HuH-7 (cell line): ENCODE results near the gene TP53TG3D.
"Not testable (repeated sequence)": the region's sequence is repeated elsewhere in the genome, so short reads cannot be mapped to it uniquely, and the experiment has no call there.

Source experiments
- DNase-seq: peaks from one replicate; pipeline ENCODE4 v3.0.0; 2011; ENCODE audit warnings: low spot score

The TP53TG3D gene

GRCh38 chr16:32252986-32253385 is at the start of gene TP53TG3D:
Gene TP53TG3D, plus strand, starts transcription at chr16:32253286. Its CDS starts 68 bp downstream, at chr16:32253354.
- not testable (repeated sequence) for DNase-seq

- DNase-seq, result not testable (repeated sequence)
Measured at GRCh38 chr16:32253507-32253906, 421 bp downstream of the TP53TG3D start.

GRCh38 chr16:32261526-32261925 is 8.4 kb downstream of the TP53TG3D start:
- DNase-seq, result not testable (repeated sequence)

GRCh38 chr16:32263552-32263951 is 10.5 kb downstream of the TP53TG3D start:
- not testable (repeated sequence) for DNase-seq

- not testable (repeated sequence) for DNase-seq
Measured at GRCh38 chr16:32281910-32282309, 28.8 kb downstream of the TP53TG3D start.

- not testable (repeated sequence) for DNase-seq
Measured at GRCh38 chr16:32283024-32283423, 29.9 kb downstream of the TP53TG3D start.

GRCh38 chr16:32283917-32284495 is 30.9 kb downstream of the TP53TG3D start:
- not testable (repeated sequence) for DNase-seq

GRCh38 chr16:32284800-32285796 is 32.0 kb downstream of the TP53TG3D start:
- not testable (repeated sequence) for DNase-seq

GRCh38 chr16:32286193-32286592 is 33.1 kb downstream of the TP53TG3D start:
- not testable (repeated sequence) for DNase-seq

- not testable (repeated sequence) for DNase-seq
Measured at GRCh38 chr16:32287743-32288142, 34.7 kb downstream of the TP53TG3D start.

GRCh38 chr16:32289197-32289596 is 36.1 kb downstream of the TP53TG3D start:
- not testable (repeated sequence) for DNase-seq

- not testable (repeated sequence) for DNase-seq
Measured at GRCh38 chr16:32302776-32303175, 49.7 kb downstream of the TP53TG3D start.
